K562 (cell line): ENCODE data around the gene KCNQ2. TPM values are rescaled to one million over a fixed set of nuclear protein-coding genes. Genes with fewer than 3 reads are reported as not detected.

Experiments
- ATAC-seq: fragments of 200-7000 bp; cut with Tn5 transposase; 3 replicates; pipeline ENCODE4 v1.9.1; 2020; ENCODE audit warnings: moderate library complexity
- BruUV-seq: library from RNA; stranded (reverse); fragments of 400-500 nt; replicated peaks from 2 replicates; lab custom pipeline; 2021; lab: Mats Ljungman, UMichigan
- CTCF ChIA-PET: fragments of 300-600 bp; formaldehyde crosslinking; extraction: SDS; loops from one replicate; lab custom pipeline; 2021; ENCODE audit warnings: low intra/inter-chr PET ratio; lab: Yijun Ruan, JAX
- POLR2A ChIA-PET: fragments of 300-600, 350-650 bp; sonication (Branson Sonifier 250); formaldehyde crosslinking; extraction: SDS; loops from one replicate; lab custom pipeline; 2021; ENCODE audit warnings: antibody characterized with exemption, inconsistent platforms; lab: Yijun Ruan, JAX
- DNase-seq, 4 experiments: peaks; one replicate each; pipeline versions ENCODE4 v3.0.0 to v3.0.0-alpha.2; 2011 to 2018; ENCODE audit warnings: low spot score in 3 of 4, mixed read lengths in 3 of 4; ENCODE audit errors: extremely low read depth in 1 of 4
- FAIRE-seq: peaks from 2 replicates; lab custom pipeline; 2011; peaks lifted over from hg19 to GRCh38; lab: Jason Lieb, UNC
- H2AFZ ChIP-seq: 2 replicates; pipeline ENCODE4 v1.6.0; 2011; ENCODE audit warnings: low read depth, low read length, control low read depth, inconsistent platforms
- H3K27ac ChIP-seq: fragments of 200-600 bp; 3 replicates; pipeline ENCODE4 v1.8.0; 2011; ENCODE audit warnings: low read depth, mild to moderate bottlenecking, control low read depth, inconsistent platforms, low read length, moderate library complexity, mixed read lengths; ENCODE audit errors: extremely low read depth
- H3K27me3 ChIP-seq, 2 experiments: fragments of 300-600 bp in 1 of 2; 2 replicates in 1 of 2; 3 replicates in 1 of 2; pipeline versions ENCODE4 v1.6.0 to v1.8.0; 2011; ENCODE audit warnings: inconsistent platforms in 2 of 2, low read length in 2 of 2, mild to moderate bottlenecking in 1 of 2, mixed read lengths in 1 of 2, moderate library complexity in 1 of 2; ENCODE audit not compliant: control insufficient read depth in 2 of 2, insufficient read depth in 2 of 2
- H3K36me3 ChIP-seq: fragments of 300-600 bp; 3 replicates; pipeline ENCODE4 v1.8.0; 2011; ENCODE audit warnings: mild to moderate bottlenecking, low read length, inconsistent platforms; ENCODE audit not compliant: control insufficient read depth, insufficient read depth
- H3K4me1 ChIP-seq, 2 experiments: fragments of 200-600 bp in 1 of 2; replicated peaks in 1 of 2; 2 replicates in 1 of 2; 3 replicates in 1 of 2; pipeline versions ENCODE4 v1.5.1 to v1.8.0; 2011; ENCODE audit warnings: inconsistent platforms in 2 of 2, low read length in 2 of 2, mild to moderate bottlenecking in 1 of 2, mixed read lengths in 1 of 2, moderate library complexity in 1 of 2; ENCODE audit not compliant: control insufficient read depth in 2 of 2, insufficient read depth in 2 of 2
- H3K4me2 ChIP-seq: 2 replicates; pipeline ENCODE4 v1.6.1; 2011; ENCODE audit warnings: low read length, control low read depth, inconsistent platforms, mixed read lengths; ENCODE audit not compliant: insufficient read depth
- H3K4me3 ChIP-seq: fragments of 200-600 bp; sonication (generic), shearing (Covaris generic); 2 replicates; pipeline ENCODE4 v1.5.1; 2016; ENCODE audit warnings: control low read depth, inconsistent platforms
- H3K79me2 ChIP-seq: fragments of 200-600 bp; 3 replicates; pipeline ENCODE4 v1.8.0; 2011; ENCODE audit warnings: low read length, inconsistent platforms; ENCODE audit not compliant: control insufficient read depth, insufficient read depth
- H3K9ac ChIP-seq, 2 experiments: 2 replicates each; pipeline versions ENCODE4 v1.6.0 to v1.6.1; 2011; ENCODE audit warnings: low read depth in 2 of 2, low read length in 2 of 2, control low read depth in 1 of 2, inconsistent platforms in 1 of 2, mild to moderate bottlenecking in 1 of 2, mixed read lengths in 1 of 2; ENCODE audit not compliant: insufficient read depth in 1 of 2
- H3K9me1 ChIP-seq: one replicate; pipeline ENCODE4 v1.6.0; 2011; ENCODE audit warnings: inconsistent platforms, mild to moderate bottlenecking, low read length, moderate library complexity; ENCODE audit not compliant: control insufficient read depth, insufficient read depth
- H3K9me3 ChIP-seq: replicated peaks from 2 replicates; pipeline ENCODE4 v1.5.1; 2011; ENCODE audit warnings: low read depth, low read length, inconsistent platforms; ENCODE audit not compliant: control insufficient read depth, insufficient read depth
- H4K20me1 ChIP-seq: replicated peaks from 2 replicates; pipeline ENCODE4 v1.6.1; 2011; ENCODE audit warnings: low read length, inconsistent platforms, mixed read lengths; ENCODE audit not compliant: control insufficient read depth, insufficient read depth
- BRD4 ChIP-seq: fragments of 200-600 bp; sonication (generic); IDR thresholded peaks from 2 replicates; pipeline ENCODE4 v1.6.1; 2017; ENCODE audit warnings: inconsistent platforms
- CSDE1 ChIP-seq, 2 experiments: fragments of 450-650 bp; IDR thresholded peaks; 2 replicates each; pipeline ENCODE4 v1.6.1; 2016; ENCODE audit warnings: mild to moderate bottlenecking in 1 of 2
- FOXP1 ChIP-seq: sonication (generic); formaldehyde crosslinking; IDR thresholded peaks from 2 replicates; pipeline ENCODE4 v1.8.0; 2022; ENCODE audit warnings: mild to moderate bottlenecking, missing genetic modification reagents
- MECOM ChIP-seq: fragments of 250-450 bp; sonication (Bioruptor Pico); IDR thresholded peaks from 2 replicates; pipeline ENCODE4 v1.8.0; 2022; ENCODE audit warnings: inconsistent platforms
- MIER1 ChIP-seq: fragments of 450-650 bp; IDR thresholded peaks from 2 replicates; pipeline ENCODE4 v1.6.1; 2016; ENCODE audit warnings: antibody characterized with exemption, mild to moderate bottlenecking, low read depth
- NBN ChIP-seq: fragments of 450-650 bp; IDR thresholded peaks from 2 replicates; pipeline ENCODE4 v1.6.1; 2016; ENCODE audit warnings: low read depth, mild to moderate bottlenecking
- NFATC3 ChIP-seq: fragments of 450-650 bp; IDR thresholded peaks from 2 replicates; pipeline ENCODE4 v1.6.1; 2017; ENCODE audit warnings: mild to moderate bottlenecking
- POLR2A ChIP-seq: fragments of 450-650 bp; conservative IDR thresholded peaks from 2 replicates; pipeline ENCODE4 v1.6.1; 2016
- PTTG1 ChIP-seq: fragments of 450-650 bp; IDR thresholded peaks from 2 replicates; pipeline ENCODE4 v1.6.1; 2016; ENCODE audit warnings: low read depth, mild to moderate bottlenecking, missing genetic modification characterization, missing compliant biosample characterization
- RFX1 ChIP-seq: fragments of 450-650 bp; IDR thresholded peaks from 2 replicates; pipeline ENCODE4 v1.6.1; 2016; ENCODE audit warnings: mild to moderate bottlenecking, moderate library complexity
- SRSF1 ChIP-seq: fragments of 200-400 bp; formaldehyde crosslinking; IDR thresholded peaks from 2 replicates; pipeline ENCODE4 v1.6.1; 2017; ENCODE audit warnings: mild to moderate bottlenecking, low read depth, low read length, moderate library complexity
- TCF3 ChIP-seq: sonication (generic); formaldehyde crosslinking; IDR thresholded peaks from 2 replicates; pipeline ENCODE4 v1.4.0; 2020; ENCODE audit warnings: mild to moderate bottlenecking, missing genetic modification reagents
- ZFP36 ChIP-seq: fragments of 150-350 bp; IDR thresholded peaks from 2 replicates; pipeline ENCODE4 v1.6.1; 2018; ENCODE audit warnings: low read length, low read depth; ENCODE audit not compliant: partially characterized antibody
- ZNF121 ChIP-seq: sonication (generic); formaldehyde crosslinking; conservative IDR thresholded peaks from 2 replicates; pipeline ENCODE4 v1.8.0; 2022; ENCODE audit warnings: missing genetic modification reagents
- ZNF586 ChIP-seq: fragments of 450-650 bp; formaldehyde crosslinking; conservative IDR thresholded peaks from 2 replicates; pipeline ENCODE4 v1.4.0; 2020; ENCODE audit warnings: mild to moderate bottlenecking, moderate library complexity
- WGBS: fragments of 100-300 bp; shearing (Covaris generic); methylation state at CpG from one replicate; pipeline ENCODE4 v1.1.6; 2016; ENCODE audit warnings: low coverage, mixed read lengths; ENCODE audit not compliant: insufficient coverage; ENCODE audit errors: missing lambda C conversion rate; 5-methylcytosine and 5-hydroxymethylcytosine counted together
- in situ Hi-C: fragments of 300-500 bp; cut with MboI; formaldehyde crosslinking; loops from 4 replicates; pipeline ENCODE4 v1.15.0; 2018; ENCODE audit warnings: inconsistent platforms, mixed read lengths
- intact Hi-C: fragments of 100-400 bp; cut with micrococcal nuclease; formaldehyde crosslinking; loops from 2 replicates; pipeline ENCODE4 v1.14.2; 2022
- polyA plus RNA-seq, 8 experiments: library from polyadenylated mRNA; depleted of rRNA in 4 of 8; stranded (reverse) in 5 of 8; unstranded in 3 of 8; fragments of >200 nt; fragmentation: Nextera tagmentation in 2 of 8; fragmentation: Illumina TruSeq in 1 of 8; extraction: Ambion mirVana in 2 of 8; extraction: Trizol in 1 of 8; gene quantifications; 2 replicates each; pipeline versions ENCODE4 v1.2.1 to v1.2.3, GENCODE V29; 2011 to 2014; ENCODE audit warnings: inconsistent platforms in 1 of 8, missing spikeins in 1 of 8
- total RNA-seq, 7 experiments: library from RNA; depleted of rRNA in 6 of 7; stranded (reverse); fragments of >200 nt in 6 of 7; fragmentation: Illumina TruSeq in 2 of 7; extraction: Trizol in 2 of 7; gene quantifications; 2 replicates each; pipeline versions ENCODE4 v1.2.1 to v1.2.3, GENCODE V29; 2011 to 2021; ENCODE audit warnings: low replicate concordance in 1 of 7
- TF ChIP-seq, protein P1 (sequence below): sonication (generic); formaldehyde crosslinking; IDR thresholded peaks from 2 replicates; pipeline ENCODE4 v1.9.0; 2022; ENCODE audit warnings: mild to moderate bottlenecking, missing genetic modification reagents
- TF ChIP-seq, protein P2 (sequence below): sonication (generic); formaldehyde crosslinking; IDR thresholded peaks from 2 replicates; pipeline ENCODE4 v1.8.0; 2022; ENCODE audit warnings: mild to moderate bottlenecking, missing genetic modification reagents
- TF ChIP-seq, protein P3 (sequence below): fragments of 450-650 bp; IDR thresholded peaks from 2 replicates; pipeline ENCODE4 v1.6.1; 2016
- TF ChIP-seq, protein P4 (sequence below): fragments of 450-650 bp; IDR thresholded peaks from 2 replicates; pipeline ENCODE4 v1.6.1; 2016; ENCODE audit warnings: borderline replicate concordance

The KCNQ2 gene
- total and polyA plus RNA-seq, 9 of the 15 experiments (the other 6 are each of a cell fraction or from before 2014, with no cell fraction given), result 0.13 to 0.16 TPM; not detected in 7

DNA sequence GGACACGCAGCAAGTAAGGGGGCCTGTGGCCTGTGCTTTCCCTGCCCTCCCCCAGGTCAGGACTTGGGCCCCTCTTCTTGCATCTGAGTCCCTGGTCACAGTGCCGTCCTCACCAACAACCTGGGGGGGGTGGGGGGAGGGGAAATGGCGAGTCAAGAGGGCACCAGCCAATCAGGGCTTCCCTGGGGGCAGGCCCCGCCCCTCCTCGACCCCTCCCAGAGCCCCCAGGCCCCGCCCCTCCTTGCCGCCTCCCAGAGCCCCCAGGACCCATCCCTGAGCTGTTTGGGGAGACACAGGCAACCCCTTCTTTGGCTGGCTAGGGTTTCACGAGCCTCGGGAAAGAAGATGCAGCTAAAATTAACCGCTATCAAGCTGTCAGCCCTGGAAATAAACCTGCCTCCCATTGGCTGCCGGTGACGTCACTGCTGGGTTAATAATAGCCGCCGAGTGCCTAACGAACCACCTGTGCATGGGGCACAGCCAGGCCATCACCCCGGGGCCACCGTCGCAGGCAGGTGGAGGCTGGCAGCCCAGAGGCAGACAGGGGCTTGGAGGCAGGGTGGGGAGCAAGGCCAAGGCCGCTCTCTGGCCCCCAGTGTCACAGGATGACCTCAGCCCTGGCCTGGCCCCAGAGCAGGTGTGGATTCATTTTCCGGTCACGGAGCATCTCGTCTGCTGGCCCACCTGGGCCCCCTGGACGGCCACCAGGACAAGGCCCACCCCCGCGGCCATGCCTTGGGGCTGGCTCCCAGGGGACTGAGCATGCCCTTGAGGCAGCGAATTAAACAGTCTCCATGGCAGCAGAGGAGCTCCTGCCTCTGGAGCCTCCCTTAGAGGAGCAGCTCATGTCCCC lies 29.6 kb upstream of the KCNQ2 start:
- in situ Hi-C loops, result no loop called here
- peaks cover 6% of the 10 kb centered on the region for H3K9me3 ChIP-seq
- H3K27me3 ChIP-seq, result peaks cover 9 to 15% of the 10 kb centered on the region in 2 experiments; a peak in 3 of 5 replicates
- FAIRE-seq, result peak; percentile 59
- H3K4me1 ChIP-seq, result peaks cover 0 to 65% of the 10 kb centered on the region in 2 experiments; a peak in 3 of 5 replicates
- ATAC-seq, result peak; percentile 48
- ChIA-PET POLR2A (interaction anchor here (2.5 kb wide), 1 partner anchor 19 kb away, joined by 7 read pairs; the partner anchor contains the start of gene PPDPF), CTCF (no interaction called here)
- WGBS, result 17% methylated on average over 18 of the region's 26 CpGs
- H2AFZ ChIP-seq, result peak overlapping the region; percentile 70
- H3K9ac ChIP-seq, result peak overlapping the region in 1 of 2 experiments; percentile 43; a peak in 1 of 4 replicates
- intact Hi-C loops, result no loop called here
- no TSS peak for BruUV-seq
- peak; percentile 56 to 93 (median 91) for DNase-seq
- H3K9me1 ChIP-seq, result no peaks in the 10 kb centered on the region
- peak overlapping the region; percentile 46; the same call in 1 of the 2 replicates for H3K4me2 ChIP-seq
- no peaks in the 10 kb centered on the region for H3K79me2 ChIP-seq
- H4K20me1 ChIP-seq, result 0 out of 2 replicates have a peak, but pooled peaks cover 1% of the 10 kb centered on the region
- no peak overlapping the region for H3K27ac ChIP-seq
- no peak overlapping the region for H3K4me3 ChIP-seq
- H3K36me3 ChIP-seq, result no peaks in the 10 kb centered on the region
- TF ChIP-seq TCF3, result no peak
- TF ChIP-seq ZFP36, result peak; percentile 65
- TF ChIP-seq POLR2A, result no peak
- no peak for TF ChIP-seq ZNF121 (CRISPR knock-in tag)
- no peak for TF ChIP-seq ZNF586 (CRISPR knock-in tag)
- TF ChIP-seq, protein P1, sequence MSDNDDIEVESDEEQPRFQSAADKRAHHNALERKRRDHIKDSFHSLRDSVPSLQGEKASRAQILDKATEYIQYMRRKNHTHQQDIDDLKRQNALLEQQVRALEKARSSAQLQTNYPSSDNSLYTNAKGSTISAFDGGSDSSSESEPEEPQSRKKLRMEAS (CRISPR knock-in tag), result peak; percentile 15; the same call in 1 of the 2 replicates
- no peak for TF ChIP-seq CSDE1 (IDR thresholded peaks at IDR 0.05)
- TF ChIP-seq, protein P2, sequence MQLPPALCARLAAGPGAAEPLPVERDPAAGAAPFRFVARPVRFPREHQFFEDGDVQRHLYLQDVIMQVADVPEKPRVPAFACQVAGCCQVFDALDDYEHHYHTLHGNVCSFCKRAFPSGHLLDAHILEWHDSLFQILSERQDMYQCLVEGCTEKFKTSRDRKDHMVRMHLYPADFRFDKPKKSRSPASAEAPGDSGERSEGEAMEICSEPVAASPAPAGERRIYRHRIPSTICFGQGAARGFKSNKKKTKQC (CRISPR knock-in tag), result no peak
- TF ChIP-seq MIER1, result no peak
- TF ChIP-seq MECOM, result no peak
- TF ChIP-seq NFATC3, result no peak
- TF ChIP-seq, protein P3, sequence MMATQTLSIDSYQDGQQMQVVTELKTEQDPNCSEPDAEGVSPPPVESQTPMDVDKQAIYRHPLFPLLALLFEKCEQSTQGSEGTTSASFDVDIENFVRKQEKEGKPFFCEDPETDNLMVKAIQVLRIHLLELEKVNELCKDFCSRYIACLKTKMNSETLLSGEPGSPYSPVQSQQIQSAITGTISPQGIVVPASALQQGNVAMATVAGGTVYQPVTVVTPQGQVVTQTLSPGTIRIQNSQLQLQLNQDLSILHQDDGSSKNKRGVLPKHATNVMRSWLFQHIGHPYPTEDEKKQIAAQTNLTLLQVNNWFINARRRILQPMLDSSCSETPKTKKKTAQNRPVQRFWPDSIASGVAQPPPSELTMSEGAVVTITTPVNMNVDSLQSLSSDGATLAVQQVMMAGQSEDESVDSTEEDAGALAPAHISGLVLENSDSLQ, result peak; percentile 35; the same call in 1 of the 2 replicates
- no peak for TF ChIP-seq BRD4
- TF ChIP-seq SRSF1, result no peak
- TF ChIP-seq PTTG1 (tag), result no peak
- TF ChIP-seq, protein P4, sequence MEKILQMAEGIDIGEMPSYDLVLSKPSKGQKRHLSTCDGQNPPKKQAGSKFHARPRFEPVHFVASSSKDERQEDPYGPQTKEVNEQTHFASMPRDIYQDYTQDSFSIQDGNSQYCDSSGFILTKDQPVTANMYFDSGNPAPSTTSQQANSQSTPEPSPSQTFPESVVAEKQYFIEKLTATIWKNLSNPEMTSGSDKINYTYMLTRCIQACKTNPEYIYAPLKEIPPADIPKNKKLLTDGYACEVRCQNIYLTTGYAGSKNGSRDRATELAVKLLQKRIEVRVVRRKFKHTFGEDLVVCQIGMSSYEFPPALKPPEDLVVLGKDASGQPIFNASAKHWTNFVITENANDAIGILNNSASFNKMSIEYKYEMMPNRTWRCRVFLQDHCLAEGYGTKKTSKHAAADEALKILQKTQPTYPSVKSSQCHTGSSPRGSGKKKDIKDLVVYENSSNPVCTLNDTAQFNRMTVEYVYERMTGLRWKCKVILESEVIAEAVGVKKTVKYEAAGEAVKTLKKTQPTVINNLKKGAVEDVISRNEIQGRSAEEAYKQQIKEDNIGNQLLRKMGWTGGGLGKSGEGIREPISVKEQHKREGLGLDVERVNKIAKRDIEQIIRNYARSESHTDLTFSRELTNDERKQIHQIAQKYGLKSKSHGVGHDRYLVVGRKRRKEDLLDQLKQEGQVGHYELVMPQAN, result no peak
- TF ChIP-seq NBN, result no peak
- no peak for TF ChIP-seq FOXP1
- TF ChIP-seq RFX1, result no peak
